Measurements from ENCODE around the gene GRN.

The GRN gene

GRCh38 chr17:44394833-44395232 lies 49.7 kb downstream of the GRN start:
- Histone ChIP-seq H3K4me3 (ENCODE audit: insufficient read depth, low read depth, low read length) (no peak overlapping the region), H3K4me1 (ENCODE audit: control insufficient read depth, insufficient read depth, low read length) (no peaks in the 10 kb centered on the region), H3K27ac (ENCODE audit: insufficient read depth, low read depth, low read length, poor library complexity, severe bottlenecking) (no peak overlapping the region), H3K9me3 (ENCODE audit: control insufficient read depth, low read length) (no peaks in the 10 kb centered on the region), H3K27me3 (ENCODE audit: control insufficient read depth, insufficient read depth, low read length, poor library complexity, severe bottlenecking) (no peaks in the 10 kb centered on the region), H3K36me3 (ENCODE audit: control insufficient read depth, insufficient read depth, low read length) (peaks cover 19% of the 10 kb centered on the region)
- WGBS, 2 experiments: 91 to 95% methylated on average over 2 of the region's 2 CpGs

GRCh38 chr17:44396946-44397345 lies 51.8 kb downstream of the GRN start:
- WGBS, 2 experiments: 89 to 94% methylated on average over 5 of the region's 5 CpGs
- Histone ChIP-seq H3K36me3 (ENCODE audit: control insufficient read depth, insufficient read depth, low read length) (peaks cover 30% of the 10 kb centered on the region), H3K27ac (ENCODE audit: insufficient read depth, low read depth, low read length, poor library complexity, severe bottlenecking) (no peak overlapping the region), H3K9me3 (ENCODE audit: control insufficient read depth, low read length) (no peaks in the 10 kb centered on the region), H3K4me3 (ENCODE audit: insufficient read depth, low read depth, low read length) (no peak overlapping the region), H3K27me3 (ENCODE audit: control insufficient read depth, insufficient read depth, low read length, poor library complexity, severe bottlenecking) (no peaks in the 10 kb centered on the region), H3K4me1 (ENCODE audit: control insufficient read depth, insufficient read depth, low read length) (no peaks in the 10 kb centered on the region)

DNA sequence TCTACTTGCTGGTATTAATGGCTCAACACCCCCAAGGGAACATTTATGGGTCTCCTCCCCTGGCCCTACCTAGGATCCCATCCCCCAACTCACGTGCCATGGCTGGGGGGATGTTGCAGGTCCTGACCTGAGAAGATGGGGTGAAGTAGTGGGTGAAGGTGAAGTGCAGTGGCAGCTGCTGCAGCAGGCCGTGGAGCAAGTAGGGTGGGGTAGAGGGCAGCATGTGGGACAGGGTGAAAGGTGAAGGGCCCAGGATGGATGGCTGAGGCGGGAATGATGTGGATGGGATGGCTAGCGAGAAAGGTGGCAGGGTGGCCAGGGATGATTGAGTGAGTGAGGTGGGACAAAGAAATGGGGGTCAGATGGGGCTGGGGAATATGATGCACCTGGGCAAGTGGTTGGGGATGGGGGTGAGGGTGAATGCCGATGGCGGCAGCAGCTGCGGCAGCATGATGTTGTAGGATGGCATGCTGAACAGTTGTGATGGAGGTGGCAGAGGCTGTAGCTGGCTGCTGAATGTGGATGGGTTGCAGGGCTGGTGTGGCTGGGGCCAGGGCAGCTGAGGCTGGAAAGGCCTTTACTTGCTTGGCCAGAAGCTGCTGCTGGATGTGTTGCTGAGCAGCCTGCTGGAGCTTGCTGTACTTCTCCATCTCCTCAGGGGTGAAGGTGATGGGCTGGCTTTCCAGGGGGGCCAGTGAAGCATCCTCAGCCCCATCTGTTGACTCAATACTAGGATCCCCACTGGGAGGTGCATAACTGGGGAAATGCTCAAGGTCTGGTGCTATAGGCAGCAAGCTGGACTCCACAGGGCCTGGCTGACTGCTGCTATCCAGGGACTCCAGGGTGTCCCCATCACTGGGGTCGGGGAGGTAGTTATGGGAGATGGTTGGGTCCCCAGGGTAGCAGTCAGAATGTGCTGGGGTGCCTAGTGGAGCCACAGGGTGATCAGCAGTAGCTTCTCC lies 52.7 kb downstream of the GRN start:
- peaks cover 33% of the 10 kb centered on the region for H3K36me3 ChIP-seq (ENCODE audit: control insufficient read depth, insufficient read depth, low read length)
- H3K4me3 ChIP-seq (ENCODE audit: insufficient read depth, low read depth, low read length): no peak overlapping the region
- no peak overlapping the region for H3K27ac ChIP-seq (ENCODE audit: insufficient read depth, low read depth, low read length, poor library complexity, severe bottlenecking)
- no peaks in the 10 kb centered on the region for H3K4me1 ChIP-seq (ENCODE audit: control insufficient read depth, insufficient read depth, low read length)
- WGBS, 2 experiments: 95 to 96% methylated on average over 8 of the region's 8 CpGs
- no peaks in the 10 kb centered on the region for H3K9me3 ChIP-seq (ENCODE audit: control insufficient read depth, low read length)
- no peaks in the 10 kb centered on the region for H3K27me3 ChIP-seq (ENCODE audit: control insufficient read depth, insufficient read depth, low read length, poor library complexity, severe bottlenecking)

GRCh38 chr17:44398692-44399691 lies 53.9 kb downstream of the GRN start:
- WGBS, 2 experiments: 97% methylated on average over 41 of the region's 41 CpGs

GRCh38 chr17:44400226-44400847 lies 55.2 kb downstream of the GRN start:
- Histone ChIP-seq H3K27ac (ENCODE audit: insufficient read depth, low read depth, low read length, poor library complexity, severe bottlenecking) (peak overlapping the region; percentile 36), H3K9me3 (ENCODE audit: control insufficient read depth, low read length) (no peaks in the 10 kb centered on the region), H3K4me3 (ENCODE audit: insufficient read depth, low read depth, low read length) (no peak overlapping the region), H3K36me3 (ENCODE audit: control insufficient read depth, insufficient read depth, low read length) (peaks cover 42% of the 10 kb centered on the region), H3K27me3 (ENCODE audit: control insufficient read depth, insufficient read depth, low read length, poor library complexity, severe bottlenecking) (no peaks in the 10 kb centered on the region), H3K4me1 (ENCODE audit: control insufficient read depth, insufficient read depth, low read length) (no peaks in the 10 kb centered on the region)
- 90% methylated on average over 3 of the region's 3 CpGs for WGBS, 2 experiments

More at GRCh38 chr17:44398692-44399691, 53.9 kb downstream of the GRN start:
- no peak overlapping the region for H3K27ac ChIP-seq (ENCODE audit: insufficient read depth, low read depth, low read length, poor library complexity, severe bottlenecking)
- H3K36me3 ChIP-seq (ENCODE audit: control insufficient read depth, insufficient read depth, low read length): peaks cover 40% of the 10 kb centered on the region
- H3K4me1 ChIP-seq (ENCODE audit: control insufficient read depth, insufficient read depth, low read length): no peaks in the 10 kb centered on the region
- H3K4me3 ChIP-seq (ENCODE audit: insufficient read depth, low read depth, low read length): no peak overlapping the region
- no peaks in the 10 kb centered on the region for H3K27me3 ChIP-seq (ENCODE audit: control insufficient read depth, insufficient read depth, low read length, poor library complexity, severe bottlenecking)
- no peaks in the 10 kb centered on the region for H3K9me3 ChIP-seq (ENCODE audit: control insufficient read depth, low read length)
